H9 (cell line): Measurements from ENCODE around the gene DNAJC8. TPM values are rescaled to one million over a fixed set of nuclear protein-coding genes. Genes with fewer than 3 reads are reported as not detected.

Source experiments
- DNase-seq: peaks from one replicate; pipeline ENCODE4 v3.0.0-alpha.2; 2017
- H2AFZ ChIP-seq: one replicate; pipeline ENCODE4 v1.6.1; 2013; ENCODE audit warnings: mild to moderate bottlenecking, low read length, control low read depth, moderate library complexity
- H2AK5ac ChIP-seq: 2 replicates; pipeline ENCODE4 v1.6.1; 2013; ENCODE audit warnings: low read length, control low read depth, mixed read lengths; ENCODE audit not compliant: insufficient read length
- H2BK120ac ChIP-seq: one replicate; pipeline ENCODE4 v1.6.1; 2013; ENCODE audit warnings: low read depth, mild to moderate bottlenecking, low read length, control low read depth, inconsistent platforms; ENCODE audit not compliant: poor library complexity, severe bottlenecking
- H2BK12ac ChIP-seq: 2 replicates; pipeline ENCODE4 v1.6.1; 2013; ENCODE audit warnings: low read length, control low read depth, mixed read lengths, low read depth; ENCODE audit not compliant: insufficient read length
- H2BK15ac ChIP-seq: 2 replicates; pipeline ENCODE4 v1.6.1; 2013; ENCODE audit warnings: low read depth, low read length, control low read depth
- H2BK20ac ChIP-seq: one replicate; pipeline ENCODE4 v1.6.1; 2013; ENCODE audit warnings: low read depth, mild to moderate bottlenecking, low read length, control low read depth, inconsistent platforms; ENCODE audit not compliant: poor library complexity, severe bottlenecking
- H2BK5ac ChIP-seq: 2 replicates; pipeline ENCODE4 v1.6.1; 2013; ENCODE audit warnings: low read length, control low read depth, mixed read lengths; ENCODE audit not compliant: insufficient read length
- H3K14ac ChIP-seq: 2 replicates; pipeline ENCODE4 v1.6.1; 2013; ENCODE audit warnings: low read length, control low read depth; ENCODE audit not compliant: insufficient read depth
- H3K18ac ChIP-seq: 2 replicates; pipeline ENCODE4 v1.6.1; 2013; ENCODE audit warnings: low read depth, mild to moderate bottlenecking, mixed read lengths, low read length, control low read depth; ENCODE audit not compliant: insufficient read length
- H3K23ac ChIP-seq: 2 replicates; pipeline ENCODE4 v1.6.1; 2013; ENCODE audit warnings: low read length, control low read depth, mixed read lengths, low read depth; ENCODE audit not compliant: insufficient read length
- H3K23me2 ChIP-seq: 2 replicates; pipeline ENCODE4 v1.6.1; 2013; ENCODE audit warnings: low read depth, mild to moderate bottlenecking, mixed read lengths, low read length, control low read depth; ENCODE audit not compliant: insufficient read length, poor library complexity, severe bottlenecking
- H3K27ac ChIP-seq: 2 replicates; pipeline ENCODE4 v1.5.1; 2013; ENCODE audit warnings: low read length, control low read depth, mixed read lengths, low read depth; ENCODE audit not compliant: insufficient read length
- H3K27me3 ChIP-seq: 2 replicates; pipeline ENCODE4 v1.6.1; 2013; ENCODE audit warnings: low read length, control low read depth, inconsistent platforms; ENCODE audit not compliant: insufficient read depth
- H3K4ac ChIP-seq: 2 replicates; pipeline ENCODE4 v1.6.1; 2013; ENCODE audit warnings: low read depth, mild to moderate bottlenecking, control low read depth, inconsistent platforms, low read length, moderate library complexity
- H3K4me1 ChIP-seq: 2 replicates; pipeline ENCODE4 v1.6.1; 2013; ENCODE audit warnings: low read length, control low read depth, inconsistent platforms; ENCODE audit not compliant: insufficient read depth
- H3K4me2 ChIP-seq: 2 replicates; pipeline ENCODE4 v1.6.1; 2013; ENCODE audit warnings: low read length, control low read depth, mixed read lengths; ENCODE audit not compliant: insufficient read length, insufficient read depth
- H3K56ac ChIP-seq: 2 replicates; pipeline ENCODE4 v1.6.1; 2013; ENCODE audit warnings: low read depth, mild to moderate bottlenecking, mixed read lengths, low read length, control low read depth; ENCODE audit not compliant: insufficient read length
- H3K79me1 ChIP-seq: 2 replicates; pipeline ENCODE4 v1.6.1; 2013; ENCODE audit warnings: low read depth, mild to moderate bottlenecking, moderate library complexity, low read length, control low read depth, inconsistent platforms; ENCODE audit not compliant: insufficient read depth, poor library complexity, severe bottlenecking
- H3K79me2 ChIP-seq: 2 replicates; pipeline ENCODE4 v1.6.1; 2013; ENCODE audit warnings: low read length, control low read depth, inconsistent platforms; ENCODE audit not compliant: insufficient read depth
- H3K9ac ChIP-seq: 2 replicates; pipeline ENCODE4 v1.6.1; 2013; ENCODE audit warnings: low read length, control low read depth, mixed read lengths; ENCODE audit not compliant: insufficient read length; ENCODE audit errors: extremely low read depth
- H3K9me3 ChIP-seq: one replicate; pipeline ENCODE4 v1.6.1; 2013; ENCODE audit warnings: low read depth, low read length, inconsistent platforms; ENCODE audit not compliant: control insufficient read depth
- H3T11ph ChIP-seq: one replicate; pipeline ENCODE4 v1.6.1; 2013; ENCODE audit warnings: mild to moderate bottlenecking, low read length, control low read depth, inconsistent platforms
- H4K20me1 ChIP-seq: one replicate; pipeline ENCODE4 v1.6.1; 2013; ENCODE audit not compliant: control insufficient read depth, insufficient read length, insufficient read depth
- H4K5ac ChIP-seq: 2 replicates; pipeline ENCODE4 v1.6.1; 2013; ENCODE audit warnings: low read depth, mild to moderate bottlenecking, mixed read lengths, low read length, control low read depth; ENCODE audit not compliant: insufficient read length
- H4K8ac ChIP-seq: replicated peaks from 2 replicates; pipeline ENCODE4 v1.6.1; 2013; ENCODE audit warnings: low read length, control low read depth, mixed read lengths, low read depth; ENCODE audit not compliant: insufficient read length
- H4K91ac ChIP-seq: 2 replicates; pipeline ENCODE4 v1.6.1; 2013; ENCODE audit warnings: low read depth, mild to moderate bottlenecking, moderate library complexity, mixed read lengths, low read length, control low read depth; ENCODE audit not compliant: insufficient read length
- H3K27ac Mint-ChIP-seq, 3 experiments: 2 replicates in 2 of 3; 3 replicates in 1 of 3; pipeline ENCODE4 v1.8.0; 2020 to 2021; ENCODE audit warnings: mixed read lengths in 3 of 3, mild to moderate bottlenecking in 1 of 3, moderate library complexity in 1 of 3
- H3K27me3 Mint-ChIP-seq: 2 replicates; pipeline ENCODE4 v1.8.0; 2021; ENCODE audit warnings: low read depth, mild to moderate bottlenecking, moderate library complexity, mixed read lengths
- H3K36me3 Mint-ChIP-seq, 3 experiments: 2 replicates in 2 of 3; 3 replicates in 1 of 3; pipeline ENCODE4 v1.8.0; 2020 to 2021; ENCODE audit warnings: low read depth in 3 of 3, mixed read lengths in 3 of 3; ENCODE audit not compliant: insufficient read depth in 1 of 3
- H3K4me1 Mint-ChIP-seq, 2 experiments: 2 replicates each; pipeline ENCODE4 v1.8.0; 2020; ENCODE audit warnings: mixed read lengths in 2 of 2
- H3K4me3 Mint-ChIP-seq, 2 experiments: 2 replicates in 1 of 2; 3 replicates in 1 of 2; pipeline ENCODE4 v1.8.0; 2020 to 2021; ENCODE audit warnings: mild to moderate bottlenecking in 2 of 2, mixed read lengths in 2 of 2, moderate library complexity in 1 of 2
- H3K9me3 Mint-ChIP-seq, 2 experiments: 2 replicates in 1 of 2; 3 replicates in 1 of 2; pipeline ENCODE4 v1.8.0; 2020; ENCODE audit warnings: mild to moderate bottlenecking in 2 of 2, mixed read lengths in 2 of 2, moderate library complexity in 1 of 2
- CTCF ChIP-seq: fragments of 200-600 bp; sonication (generic); conservative IDR thresholded peaks from 3 replicates; pipeline ENCODE4 v1.8.0; 2021; ENCODE audit warnings: antibody characterized with exemption, mild to moderate bottlenecking
- WGBS: extraction: QIAGEN DNeasy Blood & Tissue Kit; methylation state at CpG from one replicate; pipeline ENCODE4 v1.1.7; 2013; ENCODE audit warnings: missing lambda C conversion rate, low lambda C conversion rate, mixed read lengths; ENCODE audit not compliant: insufficient read length; ENCODE audit errors: extremely low coverage; 5-methylcytosine and 5-hydroxymethylcytosine counted together
- total RNA-seq: library from RNA; stranded (reverse); gene quantifications from 2 replicates; pipeline ENCODE4 v1.2.1, GENCODE V29; 2021

Gene DNAJC8
- total RNA-seq, 1 experiment from 2014 or later = 132 TPM

GRCh38 chr1:28280501-28280900 is 47.7 kb upstream of the DNAJC8 start:
- Histone ChIP-seq H3K18ac (no peak overlapping the region), H3K79me1 (no peaks in the 10 kb centered on the region), H3K27me3 (no peaks in the 10 kb centered on the region), H2AK5ac (no peak overlapping the region), H3T11ph (no peak overlapping the region), H3K4me1 (no peaks in the 10 kb centered on the region), H3K27ac (no peak overlapping the region), H2BK20ac (no peak overlapping the region), H3K9me3 (no peaks in the 10 kb centered on the region), H2BK5ac (no peak overlapping the region), H3K14ac (no peak overlapping the region), H2AFZ (no peak overlapping the region), H2BK12ac (no peak overlapping the region), H3K4me2 (no peak overlapping the region), H4K5ac (no peak overlapping the region), H3K4ac (no peak overlapping the region), H4K20me1 (no peaks in the 10 kb centered on the region), H4K8ac (no peak overlapping the region), H2BK15ac (no peak overlapping the region), H3K79me2 (no peaks in the 10 kb centered on the region), H3K9ac (no peak overlapping the region), H3K56ac (no peak overlapping the region), H2BK120ac (no peak overlapping the region), H3K23ac (no peak overlapping the region), H3K23me2 (no peaks in the 10 kb centered on the region), H4K91ac (no peak overlapping the region)
- Mint-ChIP-seq H3K27ac (no peak overlapping the region), H3K27me3 (no peaks in the 10 kb centered on the region), H3K36me3 (peaks cover 26 to 65% (median 42%) of the 10 kb centered on the region in 3 experiments; a peak in 6 of 7 replicates), H3K9me3 (no peaks in the 10 kb centered on the region), H3K4me3 (no peak overlapping the region), H3K4me1 (peaks cover 3 to 5% of the 10 kb centered on the region in 2 experiments; a peak in 2 of 4 replicates)
- DNase-seq = no peak
- TF ChIP-seq CTCF = no peak
- WGBS = no CpG with 5 or more reads among the region's 8 CpGs
